HEK293 (cell line): ENCODE measurements around the gene NLRP8.

ENCODE experiments used
- CTCF ChIA-PET: fragments of 350-600 bp; formaldehyde crosslinking; extraction: SDS; loops from one replicate; lab custom pipeline; 2021; ENCODE audit warnings: antibody characterized with exemption; lab: Yijun Ruan, JAX
- POLR2A ChIA-PET: fragments of 300-600 bp; formaldehyde crosslinking; extraction: SDS; loops from one replicate; lab custom pipeline; 2020; ENCODE audit warnings: antibody characterized with exemption, inconsistent platforms; lab: Yijun Ruan, JAX
- H3K27ac ChIP-seq: fragments of 200-500 bp; sonication (Bioruptor generic); 2 replicates; pipeline ENCODE4 v1.5.1; 2014; ENCODE audit warnings: low read depth, low read length, control low read depth, inconsistent platforms; ENCODE audit errors: extremely low read depth
- H3K36me3 ChIP-seq, 2 experiments: fragments of 200-500 bp in 1 of 2; sonication (Bioruptor generic) in 1 of 2; 1 replicate in 1 of 2; 2 replicates in 1 of 2; pipeline ENCODE4 v1.5.1; 2014 to 2017; ENCODE audit warnings: inconsistent platforms in 2 of 2, low read length in 2 of 2; ENCODE audit not compliant: control insufficient read depth in 2 of 2, insufficient read depth in 1 of 2
- H3K4me1 ChIP-seq: fragments of 200-500 bp; sonication (Bioruptor generic); 2 replicates; pipeline ENCODE4 v1.5.1; 2014; ENCODE audit warnings: mild to moderate bottlenecking, low read length, inconsistent platforms; ENCODE audit not compliant: control insufficient read depth, insufficient read depth
- H3K4me3 ChIP-seq: 2 replicates; pipeline ENCODE4 v1.5.1; 2011; ENCODE audit warnings: low read depth, mild to moderate bottlenecking, control low read depth, low read length, moderate library complexity
- H3K9me3 ChIP-seq: fragments of 200-500 bp; sonication (Bioruptor generic); 2 replicates; pipeline ENCODE4 v1.5.1; 2014; ENCODE audit warnings: low read depth, low read length, inconsistent platforms; ENCODE audit not compliant: control insufficient read depth, insufficient read depth
- GLI2 ChIP-seq: fragments of 450-650 bp; formaldehyde crosslinking; IDR thresholded peaks from 2 replicates; pipeline ENCODE4; 2017; ENCODE audit warnings: missing biosample characterization, missing genetic modification characterization, low read depth, borderline replicate concordance
- HOXD13 ChIP-seq: sonication (generic); formaldehyde crosslinking; IDR thresholded peaks from 2 replicates; pipeline ENCODE4 v1.8.0; 2022; ENCODE audit warnings: missing genetic modification reagents, borderline replicate concordance
- IKZF3 ChIP-seq: fragments of 450-650 bp; IDR thresholded peaks from 2 replicates; pipeline ENCODE4 v1.5.0; 2018; ENCODE audit warnings: missing biosample characterization, mild to moderate bottlenecking, missing genetic modification characterization, moderate library complexity
- KLF8 ChIP-seq: fragments of 450-650 bp; formaldehyde crosslinking; IDR thresholded peaks from 2 replicates; pipeline ENCODE4 v1.5.1; 2016; ENCODE audit warnings: missing biosample characterization, missing genetic modification characterization
- PRDM1 ChIP-seq: fragments of 450-650 bp; formaldehyde crosslinking; IDR thresholded peaks from 2 replicates; pipeline ENCODE4; 2016; ENCODE audit warnings: missing biosample characterization, missing genetic modification characterization
- PRDM2 ChIP-seq: fragments of 450-650 bp; formaldehyde crosslinking; IDR thresholded peaks from 2 replicates; pipeline ENCODE4 v1.5.1; 2016; ENCODE audit warnings: missing biosample characterization, missing genetic modification characterization, borderline replicate concordance
- YY1 ChIP-seq: fragments of 450-650 bp; formaldehyde crosslinking; IDR thresholded peaks from 2 replicates; pipeline ENCODE4 v1.5.1; 2018; ENCODE audit warnings: missing biosample characterization, missing genetic modification characterization
- ZBTB11 ChIP-seq: fragments of 450-650 bp; formaldehyde crosslinking; conservative IDR thresholded peaks from 2 replicates; pipeline ENCODE4 v1.5.1; 2016; ENCODE audit warnings: low read depth, missing biosample characterization, missing genetic modification characterization
- ZBTB6 ChIP-seq: fragments of 450-650 bp; formaldehyde crosslinking; IDR thresholded peaks from 2 replicates; pipeline ENCODE4 v1.5.1; 2017; ENCODE audit warnings: missing biosample characterization, missing genetic modification characterization
- ZNF146 ChIP-seq: fragments of 450-650 bp; formaldehyde crosslinking; IDR thresholded peaks from 2 replicates; pipeline ENCODE4 v1.5.1; 2016; ENCODE audit warnings: missing biosample characterization, missing genetic modification characterization
- ZNF747 ChIP-seq: fragments of 450-650 bp; formaldehyde crosslinking; IDR thresholded peaks from 2 replicates; pipeline ENCODE4 v1.5.1; 2016; ENCODE audit warnings: missing biosample characterization, missing genetic modification characterization
- TF ChIP-seq, protein P1 (sequence below): fragments of 450-650 bp; formaldehyde crosslinking; IDR thresholded peaks from 2 replicates; pipeline ENCODE4 v1.5.1; 2016; ENCODE audit warnings: missing biosample characterization, missing genetic modification characterization
- TF ChIP-seq, protein P2 (sequence below): fragments of 450-650 bp; formaldehyde crosslinking; optimal IDR thresholded peaks from 2 replicates; pipeline ENCODE3; 2016; ENCODE audit warnings: missing biosample characterization, mild to moderate bottlenecking, missing genetic modification characterization

Gene NLRP8

DNA sequence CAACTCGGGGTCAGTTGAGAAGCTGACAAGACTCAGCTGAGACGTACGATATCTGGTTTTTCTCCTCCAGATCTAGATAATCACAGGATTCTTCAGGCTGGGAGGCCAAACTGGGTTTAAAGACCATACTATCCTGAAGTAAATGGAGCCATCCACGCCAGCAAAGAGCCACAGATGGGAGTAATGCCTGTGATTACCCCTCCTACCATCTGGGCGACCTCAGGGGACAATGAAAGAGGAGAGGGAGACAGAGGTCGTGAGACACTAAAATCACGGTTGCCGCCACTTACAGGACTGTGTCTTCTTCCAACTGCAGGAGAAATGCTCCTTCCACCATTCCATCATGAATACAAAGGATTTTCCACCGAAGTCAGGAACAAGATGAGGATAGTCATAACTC is 12.4 kb upstream of the NLRP8 start (continued):
- TF ChIP-seq KLF8 (tag by site-specific recombination): no peak
- TF ChIP-seq, protein P1, sequence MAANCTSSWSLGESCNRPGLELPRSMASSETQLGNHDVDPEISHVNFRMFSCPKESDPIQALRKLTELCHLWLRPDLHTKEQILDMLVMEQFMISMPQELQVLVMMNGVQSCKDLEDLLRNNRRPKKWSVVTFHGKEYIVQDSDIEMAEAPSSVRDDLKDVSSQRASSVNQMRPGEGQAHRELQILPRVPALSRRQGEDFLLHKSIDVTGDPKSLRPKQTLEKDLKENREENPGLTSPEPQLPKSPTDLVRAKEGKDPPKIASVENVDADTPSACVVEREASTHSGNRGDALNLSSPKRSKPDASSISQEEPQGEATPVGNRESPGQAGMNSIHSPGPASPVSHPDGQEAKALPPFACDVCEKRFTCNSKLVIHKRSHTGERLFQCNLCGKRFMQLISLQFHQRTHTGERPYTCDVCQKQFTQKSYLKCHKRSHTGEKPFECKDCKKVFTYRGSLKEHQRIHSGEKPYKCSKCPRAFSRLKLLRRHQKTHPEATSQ (tag by site-specific recombination): no peak

DNA sequence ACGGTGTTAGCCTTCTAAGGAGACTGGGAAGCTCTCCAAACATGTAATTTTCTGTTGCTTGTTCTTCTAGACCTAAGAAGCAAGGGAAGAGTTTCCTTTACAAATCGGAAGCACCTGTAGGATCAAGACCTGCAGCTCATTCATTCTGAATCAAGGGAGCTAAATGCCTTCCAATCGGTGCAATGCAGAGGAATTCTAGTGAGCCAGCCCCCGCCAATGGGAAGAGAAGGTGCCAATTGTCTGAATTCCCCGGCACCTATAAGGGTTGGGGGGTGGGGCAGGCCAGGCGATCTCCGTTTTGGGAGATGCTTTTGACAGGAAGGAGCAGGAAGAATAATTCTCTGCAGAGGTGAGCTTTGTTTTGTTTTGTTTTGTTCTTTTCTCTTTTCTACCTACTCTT is 8.4 kb upstream of the NLRP8 start:
- ChIA-PET CTCF (interaction anchor here (0.6 to 1.1 kb wide), 2 partner anchors 12 to 26 kb away, joined by 3 read pairs; no protein-coding TSS in a partner anchor), POLR2A (no interaction called here)
- Histone ChIP-seq H3K36me3 (no peaks in the 10 kb centered on the region), H3K4me1 (no peaks in the 10 kb centered on the region), H3K27ac (no peak overlapping the region), H3K9me3 (no peaks in the 10 kb centered on the region), H3K4me3 (no peak overlapping the region)
- no peak for TF ChIP-seq ZNF146 (tag by site-specific recombination)
- TF ChIP-seq IKZF3 (tag by site-specific recombination): no peak
- TF ChIP-seq HOXD13 (CRISPR knock-in tag): no peak
- TF ChIP-seq, protein P2, sequence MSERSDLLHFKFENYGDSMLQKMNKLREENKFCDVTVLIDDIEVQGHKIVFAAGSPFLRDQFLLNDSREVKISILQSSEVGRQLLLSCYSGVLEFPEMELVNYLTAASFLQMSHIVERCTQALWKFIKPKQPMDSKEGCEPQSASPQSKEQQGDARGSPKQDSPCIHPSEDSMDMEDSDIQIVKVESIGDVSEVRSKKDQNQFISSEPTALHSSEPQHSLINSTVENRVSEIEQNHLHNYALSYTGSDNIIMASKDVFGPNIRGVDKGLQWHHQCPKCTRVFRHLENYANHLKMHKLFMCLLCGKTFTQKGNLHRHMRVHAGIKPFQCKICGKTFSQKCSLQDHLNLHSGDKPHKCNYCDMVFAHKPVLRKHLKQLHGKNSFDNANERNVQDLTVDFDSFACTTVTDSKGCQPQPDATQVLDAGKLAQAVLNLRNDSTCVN (tag by site-specific recombination): no peak
- TF ChIP-seq GLI2 (tag by site-specific recombination): no peak
- TF ChIP-seq YY1 (tag by site-specific recombination): no peak
- TF ChIP-seq PRDM2 (tag by site-specific recombination): no peak
- no peak for TF ChIP-seq ZBTB11 (tag by site-specific recombination)
- no peak for TF ChIP-seq ZBTB6
- TF ChIP-seq ZNF747: no peak
- no peak for TF ChIP-seq PRDM1 (tag by site-specific recombination)
